GM12801 (cell line): ENCODE results near the gene IRAK3.

Source experiments
- CTCF ChIP-seq: IDR thresholded peaks from one replicate; pipeline ENCODE4 v1.5.1; 2011; ENCODE audit warnings: control low read depth; ENCODE audit not compliant: insufficient read length; ENCODE audit errors: extremely low read depth

The IRAK3 gene

GRCh38 chr12:66170606-66171005 is 18.4 kb upstream of the IRAK3 start:
- TF ChIP-seq CTCF = no peak

DNA sequence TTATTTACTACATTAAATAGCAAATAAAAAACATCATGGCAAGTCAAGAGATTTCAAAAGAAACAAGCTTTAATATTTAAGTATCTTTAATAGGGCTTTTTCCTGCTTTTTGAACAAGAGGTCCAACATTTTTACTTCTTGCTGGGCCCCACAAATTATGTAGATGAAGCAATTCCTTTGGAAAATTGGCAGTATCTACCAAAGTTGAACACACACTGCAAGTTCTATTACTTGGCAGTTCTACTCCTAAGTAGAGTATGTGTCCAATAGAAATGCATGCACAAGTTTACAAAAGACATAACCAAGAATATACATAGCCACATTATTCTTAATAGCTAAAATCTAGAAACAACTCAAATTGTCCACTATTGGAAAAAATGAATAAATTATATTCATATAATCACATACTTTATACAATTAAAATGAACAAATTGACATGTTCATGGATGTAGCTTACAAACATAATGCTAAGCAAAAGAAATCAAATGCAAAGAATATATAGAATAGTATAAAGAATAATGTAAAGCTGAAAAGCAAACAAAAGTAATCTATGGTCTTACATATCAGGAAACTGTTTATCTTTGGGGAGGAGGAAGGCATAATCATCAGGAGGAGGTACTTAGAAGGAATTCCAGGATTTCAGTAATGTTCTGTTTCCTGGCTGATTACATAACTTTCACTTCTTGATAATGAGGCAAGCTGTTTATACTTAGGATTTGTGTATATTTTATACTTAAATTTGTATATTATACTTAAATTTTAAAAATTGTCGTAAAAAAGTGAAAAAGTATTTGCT is 12.7 kb upstream of the IRAK3 start:
- TF ChIP-seq CTCF = no peak

GRCh38 chr12:66182956-66183355 is 6.1 kb upstream of the IRAK3 start:
- TF ChIP-seq CTCF = no peak

DNA sequence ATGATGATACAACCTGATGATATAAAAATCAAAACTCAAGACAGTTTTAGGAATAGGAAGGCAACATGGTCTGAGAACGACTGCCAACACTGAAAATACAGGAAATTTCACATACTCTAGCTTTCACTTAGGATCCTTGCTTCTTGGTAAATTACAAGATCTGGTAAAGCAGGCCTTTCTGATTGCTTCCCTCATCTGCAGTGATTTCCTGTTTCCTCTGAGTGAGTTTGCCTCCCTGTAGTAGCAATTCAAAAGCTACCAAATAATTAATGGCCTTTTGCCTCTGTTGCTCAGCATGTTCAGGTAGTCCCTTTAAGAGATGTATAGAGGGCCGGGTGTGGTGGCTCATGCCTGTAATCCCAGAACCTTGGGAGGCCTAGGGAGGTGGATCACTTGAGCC is 2.0 kb upstream of the IRAK3 start:
- no peak for TF ChIP-seq CTCF

DNA sequence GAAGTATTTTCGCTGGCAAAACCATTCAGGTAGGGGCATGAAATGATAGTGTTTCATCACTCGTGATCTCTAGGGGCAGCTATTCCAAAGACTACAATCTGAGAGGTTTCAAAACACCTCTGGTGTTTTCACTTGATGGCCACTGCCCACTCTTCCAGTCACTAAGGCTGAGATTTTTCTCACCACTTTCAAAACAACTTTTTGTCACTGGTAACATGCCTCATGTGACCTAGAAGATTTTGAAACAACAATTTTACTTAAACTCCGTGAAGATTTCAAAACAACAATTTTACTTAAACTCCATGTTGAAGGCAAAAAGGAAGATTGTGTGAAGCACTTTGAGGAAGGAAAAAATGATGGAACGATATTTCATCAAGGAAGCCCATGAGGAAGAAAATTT is 1.2 kb upstream of the IRAK3 start:
- TF ChIP-seq CTCF = no peak

DNA sequence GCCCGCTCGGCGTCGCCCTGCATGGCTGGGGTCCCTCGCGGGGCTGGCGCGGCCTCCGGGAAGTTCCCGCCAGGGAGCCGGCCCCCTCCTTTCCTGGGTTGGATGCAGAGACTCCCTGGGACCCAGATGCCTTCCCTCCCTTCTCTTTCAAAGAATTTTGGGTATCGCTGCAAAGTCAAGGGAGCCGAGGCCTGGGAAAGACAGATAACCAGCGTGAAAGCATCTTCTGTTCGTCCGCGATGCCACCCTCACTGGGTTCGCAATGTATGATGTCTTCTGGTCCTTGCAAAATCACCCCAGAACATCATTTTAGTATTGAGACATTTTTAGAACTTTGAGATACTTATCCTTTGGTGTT is 451 bp downstream of the IRAK3 start:
- no peak for TF ChIP-seq CTCF

DNA sequence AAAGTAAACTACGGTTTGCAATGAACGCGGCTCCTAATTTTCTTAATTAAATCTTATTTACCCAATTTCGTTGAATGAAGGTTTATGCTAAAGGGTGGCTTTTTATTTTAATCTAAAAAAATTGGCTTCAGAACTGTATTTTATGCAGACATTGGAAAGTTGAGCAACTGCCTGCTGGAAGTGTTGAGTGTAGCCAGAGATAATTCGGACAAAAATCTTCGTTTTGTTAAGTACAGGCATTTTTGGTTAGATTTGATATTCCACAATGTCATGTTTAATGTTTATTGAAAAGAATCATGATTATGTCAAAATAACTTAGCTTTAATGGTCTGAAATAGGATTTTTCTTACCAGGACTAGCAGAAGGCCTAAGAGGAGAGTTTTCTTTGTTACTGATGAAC is 875 bp downstream of the IRAK3 start:
- TF ChIP-seq CTCF = no peak
